Esophagus muscularis mucosa (tissue), 4 donors: ENCODE results near the gene SIGLEC5. TPM values are rescaled to one million over a fixed set of nuclear protein-coding genes. Genes with fewer than 3 reads are reported as not detected.

Source experiments
- DNase-seq: peaks from one replicate; pipeline ENCODE4 v3.0.0-alpha.2; 2017; ENCODE audit errors: extremely low spot score
- H3K27ac ChIP-seq, 4 donors: fragments of 200-600 bp; sonication (generic); replicated peaks in 1 of 4; 1 replicate in 3 of 4; 2 replicates in 1 of 4; pipeline ENCODE4 v1.5.1; 2016 to 2019; ENCODE audit warnings: mild to moderate bottlenecking in 1 of 4
- H3K27me3 ChIP-seq, 4 donors: fragments of 200-600 bp; sonication (generic); one replicate each; pipeline versions ENCODE4 v1.5.1 to v1.6.0; 2016 to 2019
- H3K36me3 ChIP-seq, 4 donors: fragments of 200-600 bp; sonication (generic); one replicate each; pipeline ENCODE4 v1.5.1; 2016 to 2019
- H3K4me1 ChIP-seq, 4 donors: fragments of 200-600 bp; sonication (generic); one replicate each; pipeline ENCODE4 v1.5.1; 2016 to 2019
- H3K4me3 ChIP-seq, 4 donors: fragments of 200-600 bp; sonication (generic); 1 replicate in 2 of 4; 2 replicates in 2 of 4; pipeline ENCODE4 v1.5.1; 2016 to 2019; ENCODE audit warnings: mild to moderate bottlenecking in 4 of 4, moderate library complexity in 1 of 4
- H3K9me3 ChIP-seq, 4 donors: fragments of 200-600 bp; sonication (generic); 1 replicate in 3 of 4; 2 replicates in 1 of 4; pipeline ENCODE4 v1.5.1; 2016 to 2019
- EP300 ChIP-seq: sonication (generic); formaldehyde crosslinking; IDR thresholded peaks from one replicate; pipeline ENCODE4 v1.6.1; 2017; ENCODE audit warnings: antibody characterized with exemption
- POLR2A ChIP-seq: fragments of 450-650 bp; IDR thresholded peaks from one replicate; pipeline ENCODE4 v1.6.1; 2017; ENCODE audit warnings: antibody characterized with exemption, moderate library complexity, mild to moderate bottlenecking, low read depth
- POLR2AphosphoS5 ChIP-seq, 2 donors: sonication (generic); formaldehyde crosslinking; IDR thresholded peaks; one replicate each; pipeline ENCODE4 v1.6.1; 2017; ENCODE audit warnings: antibody characterized with exemption in 2 of 2
- WGBS: methylation state at CpG from one replicate; pipeline ENCODE4 v1.1.5; 2018; 5-methylcytosine and 5-hydroxymethylcytosine counted together
- intact Hi-C: fragments of 100-400 bp; cut with DNase I; formaldehyde crosslinking; loops from one replicate; pipeline ENCODE4 v1.15.1; 2023
- small RNA-seq, 3 donors: library from RNA; depleted of rRNA; stranded (forward); fragments of <200 nt; gene quantifications; one replicate each; pipeline ENCODE3, GENCODE V24; 2016
- total RNA-seq, 4 donors: library from RNA; depleted of rRNA; stranded (reverse); fragments of >200 nt; gene quantifications; one replicate each; pipeline versions ENCODE4 v1.1.0 to v1.2.1, GENCODE V29; 2016
- TF ChIP-seq, protein P1 (sequence below), 3 experiments: fragments of 200-600 bp in 2 of 3; fragments of 450-650 bp in 1 of 3; sonication (generic) in 2 of 3; IDR thresholded peaks; one replicate each; pipeline ENCODE4 v1.5.1; 2017 to 2019; ENCODE audit warnings: antibody characterized with exemption in 3 of 3, mild to moderate bottlenecking in 2 of 3, moderate library complexity in 1 of 3

The SIGLEC5 gene
- total RNA-seq, 4 donors from 2014 or later: 0.52 to 2.0 (median 1.00) TPM

DNA sequence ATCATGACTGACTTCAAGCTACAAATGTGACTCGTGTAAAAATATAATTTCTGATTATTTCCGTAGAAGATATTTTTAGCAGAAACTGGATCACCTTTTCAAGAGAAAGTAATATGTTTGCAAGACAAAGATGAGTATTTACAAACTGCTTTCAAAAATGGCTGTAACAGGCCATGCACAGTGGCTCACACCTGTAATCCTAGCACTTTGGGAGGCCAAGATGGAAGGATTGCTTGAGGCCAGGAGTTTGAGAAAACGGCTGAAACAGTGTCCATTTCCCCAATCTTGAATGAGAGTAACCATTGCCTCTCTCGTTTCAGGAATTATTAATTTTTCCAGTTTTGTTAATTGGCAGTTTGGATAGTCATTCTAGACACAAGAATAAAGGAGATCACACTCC, 62.6 kb downstream of the SIGLEC5 start:
- H3K4me1 ChIP-seq: peaks cover 9 to 11% (median 11%) of the 10 kb centered on the region in 4 donors
- no peak overlapping the region for H3K27ac ChIP-seq
- H3K36me3 ChIP-seq: no peaks in the 10 kb centered on the region
- no peak for DNase-seq
- WGBS: 78% methylated on average over 4 of the region's 4 CpGs
- intact Hi-C loops: no loop called here
- TF ChIP-seq POLR2AphosphoS5 (IDR thresholded peaks at IDR 0.05): no peak
- no peak for TF ChIP-seq POLR2A
- no peak for TF ChIP-seq EP300
- TF ChIP-seq, protein P1, sequence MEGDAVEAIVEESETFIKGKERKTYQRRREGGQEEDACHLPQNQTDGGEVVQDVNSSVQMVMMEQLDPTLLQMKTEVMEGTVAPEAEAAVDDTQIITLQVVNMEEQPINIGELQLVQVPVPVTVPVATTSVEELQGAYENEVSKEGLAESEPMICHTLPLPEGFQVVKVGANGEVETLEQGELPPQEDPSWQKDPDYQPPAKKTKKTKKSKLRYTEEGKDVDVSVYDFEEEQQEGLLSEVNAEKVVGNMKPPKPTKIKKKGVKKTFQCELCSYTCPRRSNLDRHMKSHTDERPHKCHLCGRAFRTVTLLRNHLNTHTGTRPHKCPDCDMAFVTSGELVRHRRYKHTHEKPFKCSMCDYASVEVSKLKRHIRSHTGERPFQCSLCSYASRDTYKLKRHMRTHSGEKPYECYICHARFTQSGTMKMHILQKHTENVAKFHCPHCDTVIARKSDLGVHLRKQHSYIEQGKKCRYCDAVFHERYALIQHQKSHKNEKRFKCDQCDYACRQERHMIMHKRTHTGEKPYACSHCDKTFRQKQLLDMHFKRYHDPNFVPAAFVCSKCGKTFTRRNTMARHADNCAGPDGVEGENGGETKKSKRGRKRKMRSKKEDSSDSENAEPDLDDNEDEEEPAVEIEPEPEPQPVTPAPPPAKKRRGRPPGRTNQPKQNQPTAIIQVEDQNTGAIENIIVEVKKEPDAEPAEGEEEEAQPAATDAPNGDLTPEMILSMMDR (IDR thresholded peaks at IDR 0.05): no peak
- H3K4me3 ChIP-seq: no peak overlapping the region
- peaks cover 0 to 41% (median 0%) of the 10 kb centered on the region in 4 donors for H3K27me3 ChIP-seq
- H3K9me3 ChIP-seq: no peaks in the 10 kb centered on the region

DNA sequence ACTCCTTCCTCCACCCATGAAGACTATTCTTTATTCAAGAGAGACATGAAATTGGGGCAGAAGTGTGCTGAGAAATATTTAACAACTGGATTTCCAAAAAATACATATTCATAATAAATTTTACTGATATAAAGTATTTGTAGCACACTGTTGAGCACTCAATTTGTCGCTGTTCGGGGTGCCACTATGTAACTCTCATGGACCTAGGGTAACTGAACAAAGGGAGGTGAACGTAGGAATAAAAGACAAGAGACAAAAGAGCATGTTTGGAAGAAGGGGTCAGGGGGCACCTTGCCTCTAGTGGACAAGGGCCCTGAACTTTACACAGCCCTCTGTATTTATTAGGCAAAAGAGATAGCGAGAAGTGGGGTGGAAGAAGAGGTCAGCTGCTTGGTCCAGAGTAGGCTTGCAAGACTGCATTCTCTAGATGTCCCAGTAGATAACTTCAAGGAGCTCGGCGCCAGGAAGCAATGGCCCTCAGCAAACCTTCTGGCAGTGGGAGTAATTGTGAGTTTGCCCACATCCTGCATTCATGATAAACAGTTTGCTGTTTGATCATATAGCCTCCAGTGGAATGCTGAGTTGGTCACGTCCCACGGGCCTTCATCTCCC, 63.6 kb downstream of the SIGLEC5 start:
- WGBS: 74% methylated on average over 8 of the region's 8 CpGs
- no peak for TF ChIP-seq POLR2A
- no peak for TF ChIP-seq EP300
- TF ChIP-seq, protein P1 (IDR thresholded peaks at IDR 0.05): no peak
- no peak for TF ChIP-seq POLR2AphosphoS5 (IDR thresholded peaks at IDR 0.05)
- intact Hi-C loops: no loop called here

DNA sequence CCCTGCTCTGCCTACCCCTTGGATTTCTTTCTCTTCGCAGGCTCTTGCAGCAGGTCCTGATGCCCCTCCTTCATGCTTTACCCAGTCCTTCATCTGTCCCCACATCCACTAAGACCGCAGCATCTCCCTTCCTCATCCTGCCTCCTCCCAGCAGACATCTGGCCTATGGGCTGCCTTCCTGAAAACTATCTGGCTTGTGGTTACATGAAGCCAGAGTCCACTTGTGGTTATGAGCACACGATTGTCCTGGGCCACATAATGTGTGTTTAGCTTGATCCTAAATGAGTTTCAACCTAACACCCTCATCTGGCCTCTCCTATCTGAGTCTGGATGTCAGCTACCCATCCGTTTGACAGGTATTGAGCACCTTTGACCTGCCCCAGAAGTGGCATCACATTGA, 64.6 kb downstream of the SIGLEC5 start:
- no peaks in the 10 kb centered on the region for H3K9me3 ChIP-seq
- no peak for DNase-seq
- intact Hi-C loops: no loop called here
- 74% methylated on average over 3 of the region's 4 CpGs for WGBS
- H3K27me3 ChIP-seq: peaks cover 0 to 51% (median 0%) of the 10 kb centered on the region in 4 donors
- H3K27ac ChIP-seq: no peak overlapping the region
- H3K4me1 ChIP-seq: no peaks in the 10 kb centered on the region
- H3K36me3 ChIP-seq: no peaks in the 10 kb centered on the region
- TF ChIP-seq POLR2AphosphoS5 (IDR thresholded peaks at IDR 0.05) (no peak), POLR2A (no peak), EP300 (no peak)
- TF ChIP-seq, protein P1 (IDR thresholded peaks at IDR 0.05): no peak
- no peak overlapping the region for H3K4me3 ChIP-seq

More for the DNA sequence above, 63.6 kb downstream of the SIGLEC5 start:
- no peak for DNase-seq
- peaks cover 0 to 46% (median 0%) of the 10 kb centered on the region in 4 donors for H3K27me3 ChIP-seq
- no peak overlapping the region for H3K27ac ChIP-seq
- no peaks in the 10 kb centered on the region for H3K36me3 ChIP-seq
- H3K9me3 ChIP-seq: no peaks in the 10 kb centered on the region
- H3K4me1 ChIP-seq: peaks cover under 1 to 1% (median under 1%) of the 10 kb centered on the region in 4 donors
- no peak overlapping the region for H3K4me3 ChIP-seq

DNA sequence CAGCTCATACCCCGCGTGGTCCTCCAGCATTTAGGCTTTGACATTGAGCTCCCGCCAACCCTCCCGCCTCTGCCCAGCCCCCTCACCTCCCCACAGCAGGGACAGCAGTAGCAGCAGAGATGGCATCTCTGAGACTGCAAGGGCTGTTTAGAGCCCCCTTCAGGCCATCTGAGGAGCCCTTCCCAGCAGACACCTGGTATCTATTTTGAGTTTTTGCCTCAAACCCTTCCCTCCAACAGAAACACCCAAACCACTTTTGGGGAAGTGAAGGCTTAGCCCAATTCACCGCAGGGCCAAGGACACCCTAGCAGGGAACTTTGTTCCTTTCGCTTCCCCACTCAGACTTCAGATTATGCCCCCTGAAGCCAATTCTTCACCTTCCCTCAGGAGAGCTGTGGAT, 65.4 kb downstream of the SIGLEC5 start:
- no peak overlapping the region for H3K4me3 ChIP-seq
- no peak overlapping the region for H3K27ac ChIP-seq
- WGBS: 31% methylated on average over 6 of the region's 6 CpGs
- DNase-seq: no peak
- H3K27me3 ChIP-seq: peaks cover 0 to 58% (median 0%) of the 10 kb centered on the region in 4 donors
- no peak for TF ChIP-seq EP300
- no peak for TF ChIP-seq POLR2AphosphoS5 (IDR thresholded peaks at IDR 0.05)
- TF ChIP-seq POLR2A: no peak
- TF ChIP-seq, protein P1 (IDR thresholded peaks at IDR 0.05): no peak
- H3K36me3 ChIP-seq: no peaks in the 10 kb centered on the region
- H3K4me1 ChIP-seq: no peaks in the 10 kb centered on the region
- intact Hi-C loops: no loop called here
- no peaks in the 10 kb centered on the region for H3K9me3 ChIP-seq

Small RNA genes lying within 50 kb of the gene (small RNA-seq; reads per million reads assigned to genes)
- gene AC018755.2: 0 reads per million in 3 donors

Other genes starting within 250 kb of the SIGLEC5 start
- gene LIM2, start 242.4 kb downstream of the SIGLEC5 start, total RNA-seq: not detected
- gene C19orf84, start 239.8 kb downstream of the SIGLEC5 start, total RNA-seq: not detected
- 1 to 10 TPM; 1.4 to 4.1 (median 2.4) TPM for gene SIGLEC10, start 212.8 kb downstream of the SIGLEC5 start, total RNA-seq
- gene SIGLEC8, start 171.9 kb downstream of the SIGLEC5 start, total RNA-seq: 1 to 10 TPM in 1 of 4 donors, under 1 TPM in 2, not detected in 1; 0.66 to 1.7 (median 0.86) TPM
- not detected for gene CEACAM18, start 151.9 kb downstream of the SIGLEC5 start, total RNA-seq
- under 1 TPM in 1 of 4 donors, not detected in 3; 0.29 TPM for gene SIGLEC12, start 128.6 kb downstream of the SIGLEC5 start, total RNA-seq
- gene SIGLEC6, start 98.7 kb downstream of the SIGLEC5 start, total RNA-seq: 1 to 10 TPM in 3 of 4 donors, under 1 TPM in 1; 0.58 to 6.3 (median 3.5) TPM
- gene ZNF175, start 59.1 kb downstream of the SIGLEC5 start, total RNA-seq: 1 to 10 TPM; 3.6 to 5.8 (median 4.9) TPM
- gene SIGLEC14, start 16.4 kb upstream of the SIGLEC5 start, total RNA-seq: 1 to 10 TPM in 3 of 4 donors, not detected in 1; 2.5 to 9.9 (median 5.0) TPM
- gene SPACA6, start 62.9 kb upstream of the SIGLEC5 start, total RNA-seq: 10 to 100 TPM; 11.8 to 37.8 (median 17.4) TPM
- gene HAS1, start 93.6 kb upstream of the SIGLEC5 start, total RNA-seq: 10 to 100 TPM in 1 of 4 donors, 1 to 10 TPM in 1, under 1 TPM in 2; under 0.01 to 28.8 (median 1.3) TPM
- gene FPR1, start 121.5 kb upstream of the SIGLEC5 start, total RNA-seq: 10 to 100 TPM in 2 of 4 donors, 1 to 10 TPM in 2; 3.7 to 38.9 (median 7.7) TPM
- gene FPR2, start 130.8 kb upstream of the SIGLEC5 start, total RNA-seq: 1 to 10 TPM in 2 of 4 donors, under 1 TPM in 1, not detected in 1; 0.29 to 9.1 (median 1.5) TPM
- gene FPR3, start 164.8 kb upstream of the SIGLEC5 start, total RNA-seq: 1 to 10 TPM; 4.0 to 9.9 (median 6.8) TPM